RPMI8226 (cell line): ENCODE measurements around the gene RBMS3.

Experiments used
- DNase-seq: peaks from one replicate; pipeline ENCODE4 v3.0.0-alpha.2; 2015

RBMS3 gene

GRCh38 chr3:29590461-29590860 lies 309.6 kb downstream of the RBMS3 start:
- DNase-seq: no peak

DNA sequence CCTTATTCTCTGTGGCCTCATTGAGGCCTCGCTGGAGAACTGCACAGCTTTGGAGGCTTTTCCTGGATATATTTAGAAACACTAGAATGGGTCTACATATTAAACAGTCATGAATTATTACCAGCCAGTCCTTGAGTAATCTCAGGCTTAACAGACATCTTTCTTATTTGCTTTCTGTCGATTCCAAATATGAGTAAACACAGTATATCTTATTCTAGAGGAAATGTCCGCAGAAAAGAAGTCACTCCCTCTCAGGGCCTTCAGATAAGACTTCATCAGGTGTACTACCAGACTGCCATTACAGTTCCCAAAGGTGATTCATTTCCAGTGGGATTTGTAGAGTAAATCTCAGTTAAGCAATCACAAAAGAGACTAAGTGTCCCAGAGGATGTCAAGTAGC lies 310.7 kb downstream of the RBMS3 start:
- DNase-seq: no peak

- no peak for DNase-seq
These were observed 312.9 kb downstream of the RBMS3 start for GRCh38 chr3:29593802-29594201.

DNA sequence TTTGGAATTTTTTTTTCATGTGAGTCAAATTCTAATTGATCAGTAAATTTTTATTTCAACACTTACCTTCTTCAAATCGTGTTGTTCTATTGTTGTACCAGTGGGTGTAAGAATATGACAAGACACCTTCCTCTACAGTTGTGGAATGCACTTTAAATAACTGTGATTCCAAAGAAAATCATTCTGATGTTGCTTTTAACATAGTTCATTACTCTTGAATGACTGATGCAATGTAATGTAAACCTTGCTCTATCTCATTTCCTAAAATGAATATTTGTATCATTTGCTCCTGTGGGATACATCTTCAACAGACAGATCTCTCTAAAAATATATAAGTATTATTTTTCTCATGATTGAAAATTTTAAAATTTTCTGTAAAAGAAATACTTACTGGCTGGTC lies 313.4 kb downstream of the RBMS3 start:
- DNase-seq: no peak

- no peak for DNase-seq
These were observed 316.6 kb downstream of the RBMS3 start for GRCh38 chr3:29597376-29598008.

- DNase-seq: no peak
These were observed 321.2 kb downstream of the RBMS3 start for GRCh38 chr3:29601861-29602585.

GRCh38 chr3:29605845-29606244 lies 325.0 kb downstream of the RBMS3 start:
- no peak for DNase-seq

- no peak for DNase-seq
These were observed 325.5 kb downstream of the RBMS3 start for GRCh38 chr3:29606416-29606815.

- DNase-seq: no peak
These were observed 327.8 kb downstream of the RBMS3 start for GRCh38 chr3:29608414-29609327.

- DNase-seq: no peak
These were observed 328.5 kb downstream of the RBMS3 start for GRCh38 chr3:29609328-29609811.

- no peak for DNase-seq
These were observed 329.9 kb downstream of the RBMS3 start for GRCh38 chr3:29610781-29611180.

DNA sequence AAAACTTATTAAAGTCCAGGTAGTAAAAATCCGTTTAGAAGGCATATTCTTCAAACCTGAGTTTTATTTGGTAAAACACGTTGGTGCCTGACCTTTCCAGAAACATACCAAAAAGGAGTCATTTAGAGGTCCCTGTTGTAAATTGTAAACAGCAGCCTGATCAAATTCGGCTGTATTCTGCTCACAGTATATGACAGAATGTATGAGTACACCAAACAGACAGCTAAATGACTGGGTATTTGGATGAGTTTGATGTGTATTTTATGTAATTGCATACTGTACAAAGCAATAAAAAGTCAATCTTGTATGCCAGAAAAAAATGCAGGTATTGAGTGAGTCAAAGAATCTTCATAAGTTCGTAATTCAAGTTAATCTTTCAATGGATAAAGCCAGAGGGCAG lies 330.4 kb downstream of the RBMS3 start:
- no peak for DNase-seq

GRCh38 chr3:29612536-29612935 lies 331.7 kb downstream of the RBMS3 start:
- no peak for DNase-seq

- no peak for DNase-seq
These were observed 334.1 kb downstream of the RBMS3 start for GRCh38 chr3:29614954-29615353.

DNA sequence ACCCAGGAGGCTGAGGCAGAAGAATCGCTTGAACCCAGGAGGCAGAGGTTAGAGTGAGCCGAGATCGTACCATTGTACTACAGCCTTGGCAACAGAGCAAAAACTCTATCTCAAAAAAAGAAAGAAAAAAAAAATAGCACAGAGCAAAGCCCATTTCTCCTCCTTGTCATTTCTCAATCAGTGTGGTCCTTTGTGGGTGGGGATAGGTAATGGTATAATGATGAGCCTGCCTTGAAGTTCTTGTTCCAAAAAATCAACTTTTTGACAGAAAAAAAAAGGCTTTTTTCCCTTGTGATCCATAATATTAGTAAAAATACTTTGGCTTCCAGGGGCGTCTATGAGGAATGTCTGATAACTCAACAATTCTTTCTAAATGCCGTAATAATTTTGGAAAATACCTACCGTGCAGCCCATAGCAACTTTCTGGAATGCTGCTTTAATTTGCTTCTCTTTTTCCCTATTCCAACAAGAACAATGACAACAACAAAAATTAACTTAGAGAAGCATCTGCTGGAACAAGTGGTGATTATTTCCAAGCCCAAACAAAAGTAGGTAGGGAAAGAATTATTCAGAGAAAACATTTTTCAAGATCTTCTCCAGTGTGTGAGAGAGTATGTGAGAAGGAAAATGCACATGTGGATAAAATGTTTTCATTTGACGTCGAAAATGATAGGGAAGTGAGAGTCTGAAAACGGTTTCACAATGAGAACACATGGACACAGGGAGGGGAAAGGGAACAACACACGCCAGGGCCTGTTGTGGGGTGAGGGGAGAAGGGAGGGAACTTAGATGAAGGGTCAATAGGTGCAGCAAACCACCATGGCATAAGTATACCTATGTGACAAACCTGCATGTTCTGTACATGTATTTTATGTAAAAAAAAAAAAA lies 337.8 kb downstream of the RBMS3 start:
- peak; percentile 26 for DNase-seq

DNA sequence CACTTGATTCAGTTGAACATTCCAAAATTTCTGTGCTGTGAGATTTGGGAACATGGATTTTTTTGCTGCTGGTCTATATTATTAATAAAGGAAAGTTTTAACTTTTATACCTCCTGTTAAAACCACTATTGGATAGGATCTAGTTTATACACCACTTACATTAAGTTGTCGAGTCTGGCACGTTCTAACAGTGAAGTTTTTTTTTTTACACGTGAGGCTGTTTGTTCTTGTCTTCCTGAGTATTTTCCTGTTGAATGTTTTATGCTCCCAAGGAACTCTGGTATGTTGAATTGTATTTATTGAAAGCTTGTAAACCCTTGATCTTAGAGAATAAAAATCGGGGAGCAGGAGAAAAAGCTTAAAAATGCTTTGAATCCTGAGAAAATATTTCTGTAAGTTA lies 338.8 kb downstream of the RBMS3 start:
- no peak for DNase-seq

GRCh38 chr3:29627136-29628117 lies 346.6 kb downstream of the RBMS3 start:
- no peak for DNase-seq

DNA sequence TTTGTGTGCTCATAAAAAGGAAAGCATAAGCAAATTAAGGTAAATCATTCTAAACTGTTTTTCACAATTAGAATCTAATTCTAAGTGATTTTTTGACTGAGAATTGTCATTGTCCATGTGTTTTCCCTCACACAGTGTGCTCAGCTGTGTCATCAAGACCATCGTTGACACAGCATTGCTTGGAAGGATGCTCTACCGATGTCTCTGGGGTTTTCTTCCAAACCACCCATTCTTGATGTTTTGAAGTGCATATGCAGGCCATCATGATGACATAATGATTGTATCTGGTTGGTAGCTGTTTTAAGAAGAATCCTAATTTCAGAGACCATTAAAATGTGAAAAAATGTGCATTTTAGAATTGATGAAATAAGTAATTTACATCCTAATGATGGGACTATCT lies 347.9 kb downstream of the RBMS3 start:
- no peak for DNase-seq

- DNase-seq: no peak
These were observed 355.0 kb downstream of the RBMS3 start for GRCh38 chr3:29635888-29636287.

DNA sequence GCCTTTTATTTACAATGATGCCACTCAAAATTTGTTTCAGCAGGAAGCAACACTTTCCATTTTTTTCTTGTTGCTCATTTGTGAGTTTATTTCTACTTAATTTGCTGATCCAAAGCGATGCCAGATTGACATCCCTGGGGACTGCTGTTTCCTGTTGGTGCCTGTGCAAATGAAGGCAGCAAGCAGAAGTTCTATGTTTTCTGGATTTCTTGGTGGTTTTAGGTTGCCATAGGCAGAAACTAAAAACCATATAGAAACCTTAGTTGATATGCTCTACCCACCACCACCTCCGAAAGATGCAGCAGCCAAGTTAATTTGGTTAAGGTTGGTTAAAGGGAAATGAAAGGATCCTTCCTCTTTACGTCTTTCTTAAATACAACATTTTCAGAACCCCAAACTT lies 356.2 kb downstream of the RBMS3 start:
- no peak for DNase-seq

GRCh38 chr3:29639578-29640290 lies 358.9 kb downstream of the RBMS3 start:
- no peak for DNase-seq
